K562 (cell line): ENCODE data around the gene CPXCR1. TPM values are rescaled to one million over a fixed set of nuclear protein-coding genes. Genes with fewer than 3 reads are reported as not detected.

ENCODE experiments used
- ARID3B ChIP-seq: fragments of 250-450 bp; sonication (Bioruptor Pico); IDR thresholded peaks from 2 replicates; pipeline ENCODE4 v1.4.0; 2020; ENCODE audit warnings: borderline replicate concordance
- TCF7 ChIP-seq: sonication (generic); IDR thresholded peaks from 2 replicates; pipeline ENCODE4 v1.6.1; 2016; ENCODE audit warnings: antibody characterized with exemption, borderline replicate concordance
- XRCC4 ChIP-seq: IDR thresholded peaks from one replicate; pipeline ENCODE4 v1.6.1; 2011; ENCODE audit not compliant: insufficient read depth, insufficient read length; ENCODE audit errors: extremely low read depth
- polyA plus RNA-seq, 8 experiments: library from polyadenylated mRNA; depleted of rRNA in 4 of 8; stranded (reverse) in 5 of 8; unstranded in 3 of 8; fragments of >200 nt; fragmentation: Nextera tagmentation in 2 of 8; fragmentation: Illumina TruSeq in 1 of 8; extraction: Ambion mirVana in 2 of 8; extraction: Trizol in 1 of 8; gene quantifications; 2 replicates each; pipeline versions ENCODE4 v1.2.1 to v1.2.3, GENCODE V29; 2011 to 2014; ENCODE audit warnings: inconsistent platforms in 1 of 8, missing spikeins in 1 of 8
- total RNA-seq, 7 experiments: library from RNA; depleted of rRNA in 6 of 7; stranded (reverse); fragments of >200 nt in 6 of 7; fragmentation: Illumina TruSeq in 2 of 7; extraction: Trizol in 2 of 7; gene quantifications; 2 replicates each; pipeline versions ENCODE4 v1.2.1 to v1.2.3, GENCODE V29; 2011 to 2021; ENCODE audit warnings: low replicate concordance in 1 of 7

Gene CPXCR1
- total and polyA plus RNA-seq, 9 of the 15 experiments (the other 6 are each of a cell fraction or from before 2014, with no cell fraction given), result not detected

- TF ChIP-seq TCF7 (no peak), ARID3B (no peak), XRCC4 (no peak)
Measured at GRCh38 chrX:88789825-88790224, 42.8 kb downstream of the CPXCR1 start (continued).
